Right lobe of liver (tissue), 4 donors: ENCODE measurements around the gene ABHD6.

Experiments
- CTCF ChIP-seq, 4 donors: fragments of 200-600 bp in 3 of 4; fragments of 450-650 bp in 1 of 4; IDR thresholded peaks; one replicate each; pipeline versions ENCODE4 v1.5.1 to v1.8.0; 2016 to 2022; ENCODE audit warnings: antibody characterized with exemption in 4 of 4, mild to moderate bottlenecking in 2 of 4
- POLR2A ChIP-seq: fragments of 450-650 bp; IDR thresholded peaks from one replicate; pipeline ENCODE4 v1.6.1; 2017; ENCODE audit warnings: antibody characterized with exemption, mild to moderate bottlenecking
- donor health status: DM: no; HTN: no; CAD: no.
- donor health status: DM: no; HTN: no; CAD: no.
- donor health status: DM: no; HTN: yes; CAD: no.

DNA sequence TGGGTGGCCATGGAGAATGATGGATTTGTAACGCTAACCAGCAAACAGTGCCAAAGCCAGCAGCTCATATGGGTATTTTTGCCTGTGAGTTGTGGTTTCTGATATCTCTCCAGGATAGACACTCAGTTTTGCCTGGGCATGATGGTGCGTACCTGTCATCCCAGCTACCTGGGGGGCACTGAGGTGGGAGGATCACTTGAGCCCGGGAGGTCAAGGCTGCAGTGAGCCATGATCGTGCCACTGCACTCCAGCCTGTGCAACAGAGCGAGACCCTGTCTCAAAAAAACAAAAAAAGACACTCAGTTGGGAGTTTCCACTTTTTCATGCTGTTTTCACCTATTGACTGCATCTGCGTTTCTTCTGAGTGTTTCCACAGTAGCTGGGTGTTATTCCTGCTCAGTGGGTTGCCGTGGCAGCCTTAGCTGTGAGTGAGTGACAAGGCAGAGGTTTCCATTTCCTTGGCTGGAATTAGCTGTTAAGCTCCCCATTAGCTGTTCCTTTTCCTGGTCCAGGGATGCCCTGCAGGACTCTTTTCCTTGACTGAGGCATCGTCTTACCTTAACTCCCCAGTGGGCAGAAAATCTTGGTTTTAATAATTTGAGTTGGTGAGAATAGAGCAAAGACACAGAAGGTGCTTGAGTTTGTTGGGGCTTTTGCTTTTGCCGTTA is 54.2 kb downstream of the ABHD6 start:
- TF ChIP-seq CTCF (IDR thresholded peaks at IDR 0.05), result no peak
- TF ChIP-seq POLR2A, result no peak
